HCT116 (cell line): ENCODE results near the gene CYBB. TPM values are rescaled to one million over a fixed set of nuclear protein-coding genes. Genes with fewer than 3 reads are reported as not detected.

Experiments used
- ATAC-seq: fragments of 200-7000 bp; cut with Tn5 transposase; 2 replicates; pipeline ENCODE4 v1.9.1; 2020; ENCODE audit warnings: mild to moderate bottlenecking, moderate library complexity
- BruUV-seq: library from RNA; stranded (reverse); fragments of 400-500 nt; replicated peaks from 2 replicates; lab custom pipeline; 2021; lab: Mats Ljungman, UMichigan
- CTCF ChIA-PET: fragments of 300-600 bp; sonication (Branson Sonifier 250); formaldehyde crosslinking; loops from one replicate; lab custom pipeline; 2021; ENCODE audit warnings: antibody characterized with exemption; lab: Charles Lee
- POLR2A ChIA-PET: fragments of 300-600, 350-600 bp; sonication (Branson Sonifier 250); formaldehyde crosslinking; loops from one replicate; lab custom pipeline; 2021; ENCODE audit warnings: antibody characterized with exemption; lab: Charles Lee
- RAD21 ChIA-PET, 2 experiments: fragments of 300-600 bp; sonication (Branson Sonifier 250); formaldehyde crosslinking; loops; one replicate each; lab custom pipeline; 2023; ENCODE audit warnings: low total read pairs in 2 of 2; ENCODE audit not compliant: uncharacterized antibody in 2 of 2, unreplicated experiment in 2 of 2, low non-redundant PET in 1 of 2; lab: Charles Lee
- DNase-seq: peaks from one replicate; pipeline ENCODE4 v3.0.0-alpha.2; 2010; ENCODE audit warnings: low read depth, low spot score
- H2AFZ ChIP-seq: fragments of 200-600 bp; shearing (Covaris generic), sonication (generic); 2 replicates; pipeline ENCODE4 v1.6.1; 2017; ENCODE audit warnings: low read depth, mixed run types, mixed read lengths, antibody characterized with exemption, low read length; ENCODE audit not compliant: poor library complexity, severe bottlenecking
- H3K27ac ChIP-seq: 2 replicates; pipeline ENCODE4 v1.5.1; 2012; ENCODE audit warnings: low read depth, low read length
- H3K27me3 ChIP-seq: fragments of 200-600 bp; sonication (generic); 2 replicates; pipeline ENCODE4 v1.6.1; 2016; ENCODE audit warnings: mixed run types, low read length, mixed read lengths; ENCODE audit not compliant: insufficient read depth
- H3K36me3 ChIP-seq, 2 experiments: fragments of 200-500 bp in 1 of 2; fragments of 200-600 bp in 1 of 2; sonication (Bioruptor generic) in 1 of 2; sonication (generic) in 1 of 2; 2 replicates each; pipeline versions ENCODE4 v1.5.1 to v1.6.1; 2014 to 2016; ENCODE audit warnings: low read length in 2 of 2, inconsistent platforms in 1 of 2, mixed read lengths in 1 of 2, mixed run types in 1 of 2; ENCODE audit not compliant: insufficient read depth in 2 of 2, control insufficient read depth in 1 of 2
- H3K4me1 ChIP-seq, 2 experiments: fragments of 200-600 bp in 1 of 2; sonication (generic) in 1 of 2; 2 replicates each; pipeline versions ENCODE4 v1.5.1 to v1.6.1; 2012 to 2017; ENCODE audit warnings: low read length in 2 of 2, inconsistent platforms in 1 of 2, mild to moderate bottlenecking in 1 of 2, mixed read lengths in 1 of 2, mixed run types in 1 of 2, moderate library complexity in 1 of 2; ENCODE audit not compliant: insufficient read depth in 2 of 2, control insufficient read depth in 1 of 2
- H3K4me2 ChIP-seq: fragments of 200-600 bp; sonication (generic); 2 replicates; pipeline ENCODE4 v1.6.1; 2017; ENCODE audit warnings: mixed run types, low read length, mixed read lengths
- H3K4me3 ChIP-seq, 2 experiments: fragments of 200-600 bp in 1 of 2; sonication (generic) in 1 of 2; replicated peaks in 1 of 2; 2 replicates each; pipeline ENCODE4 v1.5.1; 2011 to 2016; ENCODE audit warnings: low read length in 2 of 2, control low read depth in 1 of 2, low read depth in 1 of 2, mild to moderate bottlenecking in 1 of 2, mixed read lengths in 1 of 2, mixed run types in 1 of 2
- H3K79me2 ChIP-seq: fragments of 200-600 bp; sonication (generic); 2 replicates; pipeline ENCODE4 v1.6.1; 2017; ENCODE audit warnings: mild to moderate bottlenecking, mixed run types, low read length, moderate library complexity, mixed read lengths; ENCODE audit not compliant: insufficient read depth
- H3K9ac ChIP-seq: fragments of 200-600 bp; sonication (generic); 2 replicates; pipeline ENCODE4 v1.6.1; 2016; ENCODE audit warnings: low read length, mixed read lengths
- H3K9me2 ChIP-seq: fragments of 200-600 bp; sonication (generic), shearing (Covaris generic); 2 replicates; pipeline ENCODE4 v1.6.1; 2017; ENCODE audit warnings: mixed run types, mild to moderate bottlenecking, moderate library complexity; ENCODE audit not compliant: insufficient read depth
- H3K9me3 ChIP-seq, 2 experiments: fragments of 200-500 bp in 1 of 2; fragments of 200-600 bp in 1 of 2; sonication (Bioruptor generic) in 1 of 2; sonication (generic) in 1 of 2; 2 replicates each; pipeline ENCODE4 v1.6.1; 2014 to 2017; ENCODE audit warnings: low read length in 2 of 2, mixed read lengths in 2 of 2, inconsistent platforms in 1 of 2, low read depth in 1 of 2, mild to moderate bottlenecking in 1 of 2, mixed run types in 1 of 2, moderate library complexity in 1 of 2; ENCODE audit not compliant: control insufficient read depth in 1 of 2, insufficient read depth in 1 of 2
- H4K20me1 ChIP-seq: fragments of 200-600 bp; sonication (generic), shearing (Covaris generic); 2 replicates; pipeline ENCODE4 v1.6.1; 2017; ENCODE audit warnings: mixed run types, mild to moderate bottlenecking, moderate library complexity; ENCODE audit not compliant: insufficient read depth
- CBX3 ChIP-seq: IDR thresholded peaks from 2 replicates; pipeline ENCODE4 v1.6.1; 2012; ENCODE audit warnings: low read depth
- EGR1 ChIP-seq: IDR thresholded peaks from 2 replicates; pipeline ENCODE4 v1.6.1; 2012; ENCODE audit warnings: low read depth
- ELF1 ChIP-seq: IDR thresholded peaks from 2 replicates; pipeline ENCODE4 v1.6.1; 2012; ENCODE audit warnings: low read depth, borderline replicate concordance
- FOSL1 ChIP-seq: IDR thresholded peaks from 2 replicates; pipeline ENCODE4 v1.6.1; 2012; ENCODE audit warnings: low read depth
- POLR2A ChIP-seq: IDR thresholded peaks from 2 replicates; pipeline ENCODE4 v1.7.0; 2011; ENCODE audit warnings: borderline replicate concordance; ENCODE audit not compliant: insufficient read depth, insufficient read length; ENCODE audit errors: extremely low read depth
- RAD21 ChIP-seq: IDR thresholded peaks from 2 replicates; pipeline ENCODE4 v1.6.1; 2012; ENCODE audit warnings: low read depth, mild to moderate bottlenecking
- SIN3A ChIP-seq: IDR thresholded peaks from 2 replicates; pipeline ENCODE4 v1.6.1; 2012; ENCODE audit warnings: low read depth
- SRF ChIP-seq: IDR thresholded peaks from 2 replicates; pipeline ENCODE4 v1.6.1; 2012; ENCODE audit warnings: low read depth
- YY1 ChIP-seq: IDR thresholded peaks from 2 replicates; pipeline ENCODE4 v1.6.1; 2011; ENCODE audit warnings: low read length, low read depth, moderate library complexity, mild to moderate bottlenecking; ENCODE audit not compliant: insufficient replicate concordance; ENCODE audit errors: extremely low read depth
- intact Hi-C: fragments of 100-400 bp; cut with micrococcal nuclease; formaldehyde crosslinking; loops from 2 replicates; pipeline ENCODE4 v1.10.0; 2022
- total RNA-seq: library from RNA; stranded (reverse); gene quantifications from one replicate; pipeline ENCODE4 v1.2.1, GENCODE V29; 2021; ENCODE audit not compliant: unreplicated experiment

The CYBB gene
- total RNA-seq, 1 experiment from 2014 or later, result 0.59 TPM

GRCh38 chrX:37752281-37752680, 27.6 kb upstream of the CYBB start:
- Histone ChIP-seq H3K27ac (no peak overlapping the region), H4K20me1 (no peaks in the 10 kb centered on the region), H3K36me3 (no peaks in the 10 kb centered on the region), H3K9me2 (no peaks in the 10 kb centered on the region), H3K4me2 (no peak overlapping the region), H3K4me1 (no peaks in the 10 kb centered on the region), H3K9me3 (no peaks in the 10 kb centered on the region), H3K79me2 (no peaks in the 10 kb centered on the region)
- no TSS peak for BruUV-seq
- intact Hi-C loops, result no loop called here
- CTCF ChIA-PET, result no interaction called here
- no peak for ATAC-seq
- RAD21 ChIA-PET, result no interaction called here
- TF ChIP-seq FOSL1 (no peak), ELF1 (no peak), YY1 (no peak), SIN3A (no peak), RAD21 (no peak), SRF (no peak), CBX3 (no peak)
- TF ChIP-seq, all 23 proteins: peak for 0
- POLR2A ChIA-PET, result no interaction called here
- no peak overlapping the region for H3K4me3 ChIP-seq
- H3K27me3 ChIP-seq, result no peaks in the 10 kb centered on the region
- H2AFZ ChIP-seq, result no peak overlapping the region
- no peak for DNase-seq
- H3K9ac ChIP-seq, result no peak overlapping the region

GRCh38 chrX:37752936-37753335, 26.9 kb upstream of the CYBB start:
- no peak overlapping the region for H3K9ac ChIP-seq
- no peaks in the 10 kb centered on the region for H3K79me2 ChIP-seq
- H3K36me3 ChIP-seq, result no peaks in the 10 kb centered on the region
- no peaks in the 10 kb centered on the region for H3K27me3 ChIP-seq
- H3K27ac ChIP-seq, result no peak overlapping the region
- POLR2A ChIA-PET, result no interaction called here
- TF ChIP-seq EGR1 (no peak), FOSL1 (no peak), SRF (no peak), ELF1 (no peak), SIN3A (no peak), CBX3 (no peak), POLR2A (no peak)
- H4K20me1 ChIP-seq, result no peaks in the 10 kb centered on the region
- H3K9me2 ChIP-seq, result no peaks in the 10 kb centered on the region
- DNase-seq, result no peak
- H3K9me3 ChIP-seq, result no peaks in the 10 kb centered on the region
- no peak overlapping the region for H2AFZ ChIP-seq
- BruUV-seq, result no TSS peak
- intact Hi-C loops, result no loop called here
- no peak overlapping the region for H3K4me2 ChIP-seq
- CTCF ChIA-PET, result no interaction called here
- RAD21 ChIA-PET, result no interaction called here
- H3K4me1 ChIP-seq, result no peaks in the 10 kb centered on the region
- no peak for ATAC-seq
- H3K4me3 ChIP-seq, result no peak overlapping the region
